ELR (cell line): ENCODE results near the gene RAD51C.
A peak's percentile ranks its signal among the peaks of the same experiment; 100 is the strongest.
"Not testable (repeated sequence)": the region's sequence is repeated elsewhere in the genome, so short reads cannot be mapped to it uniquely, and the experiment has no call there.

Experiments
- DNase-seq: peaks from one replicate; pipeline ENCODE4 v3.0.0-alpha.2; 2015; ENCODE audit warnings: low read depth

The RAD51C gene

GRCh38 chr17:58684003-58684402 lies 8.4 kb upstream of the RAD51C start:
- DNase-seq, result peak; percentile 27

- not testable (repeated sequence) for DNase-seq
These were observed 7.9 kb upstream of the RAD51C start for GRCh38 chr17:58684462-58684861.

- DNase-seq, result peak; percentile 26
These were observed 5.4 kb upstream of the RAD51C start for GRCh38 chr17:58686980-58687379.

GRCh38 chr17:58688521-58688920 lies 3.9 kb upstream of the RAD51C start:
- DNase-seq, result no peak

GRCh38 chr17:58690033-58690432 lies 2.4 kb upstream of the RAD51C start:
- DNase-seq, result not testable (repeated sequence)

GRCh38 chr17:58691701-58692238 lies 632 bp upstream of the RAD51C start, which contains the start of gene TEX14:
Gene TEX14, minus strand, starts transcription at chr17:58692045. Its CDS starts 40,044 bp downstream, at chr17:58652001.
- no peak for DNase-seq

GRCh38 chr17:58693208-58693607 lies 806 bp downstream of the RAD51C start:
- DNase-seq, result peak; percentile 20

GRCh38 chr17:58693751-58694150 lies 1.3 kb downstream of the RAD51C start:
- no peak for DNase-seq

- DNase-seq, result no peak
These were observed 1.9 kb downstream of the RAD51C start for GRCh38 chr17:58694302-58694701.

- no peak for DNase-seq
These were observed 2.4 kb downstream of the RAD51C start for GRCh38 chr17:58694826-58695225.

- no peak for DNase-seq
These were observed 7.4 kb downstream of the RAD51C start for GRCh38 chr17:58699771-58700170.

GRCh38 chr17:58702045-58702476 lies 9.7 kb downstream of the RAD51C start:
- no peak for DNase-seq

- no peak for DNase-seq
These were observed 10.3 kb downstream of the RAD51C start for GRCh38 chr17:58702708-58703107.

GRCh38 chr17:58703137-58703915 lies 10.9 kb downstream of the RAD51C start:
- DNase-seq, result peak; percentile 77

GRCh38 chr17:58703916-58704286 lies 11.5 kb downstream of the RAD51C start:
- no peak for DNase-seq

- no peak for DNase-seq
These were observed 14.1 kb downstream of the RAD51C start for GRCh38 chr17:58706351-58707140.

GRCh38 chr17:58710948-58711552 lies 18.6 kb downstream of the RAD51C start:
- peak; percentile 81 for DNase-seq

GRCh38 chr17:58722274-58722673 lies 29.9 kb downstream of the RAD51C start:
- no peak for DNase-seq

- no peak for DNase-seq
These were observed 30.3 kb downstream of the RAD51C start for GRCh38 chr17:58722696-58723095.

- no peak for DNase-seq
These were observed 36.4 kb downstream of the RAD51C start for GRCh38 chr17:58728798-58729197.

- no peak for DNase-seq
These were observed 38.5 kb downstream of the RAD51C start for GRCh38 chr17:58730937-58731336.

- DNase-seq, result no peak
These were observed 41.6 kb downstream of the RAD51C start for GRCh38 chr17:58734040-58734439.
